HTR-8/SVneo (cell line): ENCODE results near the gene KCNMB3.
"Not testable (repeated sequence)": the region's sequence is repeated elsewhere in the genome, so short reads cannot be mapped to it uniquely, and the experiment has no call there.

Experiments
- DNase-seq: peaks from one replicate; pipeline ENCODE4 v3.0.0; 2011; ENCODE audit warnings: low spot score, mixed read lengths; ENCODE audit not compliant: insufficient read length
- FAIRE-seq: peaks from 2 replicates; lab custom pipeline; 2011; peaks lifted over from hg19 to GRCh38; lab: Jason Lieb, UNC

The KCNMB3 gene

DNA sequence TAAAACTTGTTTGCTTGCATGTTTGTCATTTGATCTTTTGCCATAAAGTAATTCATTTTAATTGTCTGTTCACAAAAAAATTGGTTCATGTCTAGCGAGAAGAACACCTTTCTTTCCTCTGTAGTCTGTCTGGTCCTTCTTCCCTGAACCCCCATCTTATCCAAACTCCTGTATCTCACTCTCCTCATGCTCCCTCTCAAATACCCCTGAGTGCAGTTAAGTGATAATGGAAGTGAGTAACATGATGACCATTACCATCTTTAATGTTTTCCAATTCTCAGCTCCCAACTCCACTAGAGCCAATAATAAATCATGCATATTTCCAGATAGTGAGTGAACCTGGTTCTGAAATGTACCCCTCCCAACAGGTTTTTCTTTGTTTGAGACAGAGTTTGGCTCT lies 14.2 kb upstream of the KCNMB3 start:
- FAIRE-seq (no peak), DNase-seq (no peak)

GRCh38 chr3:179264449-179264848 lies 13.5 kb upstream of the KCNMB3 start:
- no peak for DNase-seq
- FAIRE-seq = no peak

GRCh38 chr3:179263134-179263533 lies 12.2 kb upstream of the KCNMB3 start:
- FAIRE-seq = no peak
- no peak for DNase-seq

GRCh38 chr3:179260949-179261765 lies 10.2 kb upstream of the KCNMB3 start:
- DNase-seq (peak; percentile 83), FAIRE-seq (no peak)

DNA sequence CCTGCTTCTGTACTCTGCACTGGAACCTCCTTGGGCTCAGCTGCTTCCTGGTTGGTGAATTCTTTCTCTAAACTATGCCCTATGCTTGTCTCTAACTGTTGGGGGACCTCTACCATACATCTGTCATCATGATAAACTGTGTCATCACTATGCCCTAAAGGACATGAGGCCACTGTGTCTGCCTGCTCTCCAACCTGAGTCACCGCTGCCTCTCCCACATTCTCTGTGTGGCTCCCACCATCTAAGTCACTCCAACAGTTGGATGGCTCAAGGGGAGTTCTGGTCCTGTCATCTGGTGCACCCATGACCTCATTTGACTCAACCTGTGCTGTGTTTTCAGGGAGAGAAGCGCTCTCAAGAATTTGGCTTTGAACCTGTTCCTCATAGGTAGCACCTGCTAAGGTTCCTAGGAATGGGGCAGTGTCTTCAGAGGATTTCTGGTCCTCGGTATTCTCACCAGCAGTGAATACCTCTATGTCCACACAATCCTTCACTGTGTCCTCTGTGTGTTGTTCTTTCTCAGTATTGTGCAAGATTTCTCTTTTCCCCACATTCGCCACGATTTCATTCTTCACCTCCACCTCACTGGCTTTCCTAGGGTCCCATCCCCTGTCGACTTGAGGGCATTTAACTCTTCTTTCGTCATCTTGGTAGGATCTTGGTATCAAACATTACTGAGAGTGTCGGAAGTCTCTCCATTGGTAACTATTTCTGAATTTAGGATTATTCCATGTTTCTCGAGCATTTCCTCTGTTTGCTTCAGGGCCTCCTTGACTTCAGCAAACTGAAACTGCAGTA lies 9.2 kb upstream of the KCNMB3 start:
- FAIRE-seq, DNase-seq: not testable (repeated sequence)

DNA sequence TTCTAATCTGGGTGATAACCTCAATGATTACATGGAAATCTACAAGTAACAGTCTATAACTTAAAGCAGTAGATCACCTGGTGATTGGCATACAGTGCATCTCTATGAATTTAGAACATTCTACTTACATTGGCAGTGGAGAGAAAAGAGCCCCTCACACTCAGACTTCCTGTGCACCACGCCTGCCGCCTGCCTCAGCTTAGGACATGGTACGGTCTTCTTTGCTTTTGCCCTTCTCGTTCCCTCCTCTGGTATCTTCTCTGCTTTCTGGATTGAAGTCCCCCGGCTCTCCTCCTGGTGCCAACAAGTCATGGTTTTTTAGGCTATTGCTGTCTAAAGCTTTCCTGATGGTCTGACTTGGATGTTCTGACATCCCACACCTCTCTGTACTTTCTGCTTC lies 7.9 kb upstream of the KCNMB3 start:
- FAIRE-seq (no peak), DNase-seq (no peak)

DNA sequence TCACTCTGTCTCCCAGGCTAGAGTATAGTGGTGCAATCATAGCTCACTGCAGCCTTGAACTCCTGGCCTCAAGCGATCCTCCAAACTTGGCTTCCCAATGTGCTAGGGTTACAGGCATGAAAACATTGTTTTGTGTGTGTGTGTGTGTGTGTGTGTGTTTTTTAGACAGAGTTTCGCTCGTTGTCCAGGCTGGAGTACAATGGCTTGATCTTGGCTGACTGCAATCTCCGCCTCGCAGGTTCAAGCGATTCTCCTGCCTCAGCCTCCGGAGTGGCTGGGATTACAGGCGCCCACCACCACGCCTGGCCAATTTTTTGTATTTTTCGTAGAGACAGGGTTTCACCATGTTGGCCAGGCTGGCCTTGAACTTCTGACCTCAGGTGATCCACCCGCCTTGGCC lies 6.8 kb upstream of the KCNMB3 start:
- FAIRE-seq, DNase-seq: not testable (repeated sequence)

- no peak for FAIRE-seq
Observed at GRCh38 chr3:179256813-179257212, 5.9 kb upstream of the KCNMB3 start.

DNA sequence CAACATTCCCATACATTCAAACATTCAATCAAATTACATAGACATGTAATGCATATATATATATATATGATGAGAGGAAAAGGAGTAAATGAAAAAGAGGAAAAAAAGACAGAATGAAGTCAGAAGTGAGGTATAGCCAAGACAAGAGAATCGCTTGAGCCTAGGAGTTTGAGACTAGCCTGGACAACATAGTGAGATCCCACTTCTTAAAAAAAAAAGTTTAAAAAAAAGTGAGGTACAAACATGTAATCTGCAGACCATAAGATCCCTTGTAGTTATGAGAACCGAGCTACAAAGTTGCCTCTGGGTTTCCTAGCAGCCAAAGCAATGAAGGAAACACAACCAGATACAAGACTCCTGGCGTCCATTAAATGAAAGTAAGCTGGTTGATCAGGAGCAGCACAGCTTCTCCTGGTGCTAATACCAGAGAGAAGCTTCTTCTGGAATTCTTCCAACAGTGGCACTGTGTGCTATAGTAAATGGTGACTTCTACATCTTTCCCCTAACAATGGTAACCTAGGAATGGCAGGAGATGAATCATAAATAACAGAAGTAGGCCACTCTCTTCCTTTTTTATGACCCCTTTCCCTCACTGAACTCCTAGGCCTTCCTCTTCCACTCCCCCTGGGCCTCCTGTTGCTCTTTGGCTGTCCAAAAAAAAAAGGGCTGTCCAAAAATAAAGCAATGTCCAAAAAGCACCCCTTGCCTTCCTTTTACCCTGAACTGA lies 3.5 kb downstream of the KCNMB3 start:
- no peak for FAIRE-seq
- DNase-seq = no peak

More at GRCh38 chr3:179256813-179257212, 5.9 kb upstream of the KCNMB3 start:
- no peak for DNase-seq

GRCh38 chr3:179244878-179245277 lies 6.0 kb downstream of the KCNMB3 start:
- no peak for DNase-seq
- FAIRE-seq = no peak

DNA sequence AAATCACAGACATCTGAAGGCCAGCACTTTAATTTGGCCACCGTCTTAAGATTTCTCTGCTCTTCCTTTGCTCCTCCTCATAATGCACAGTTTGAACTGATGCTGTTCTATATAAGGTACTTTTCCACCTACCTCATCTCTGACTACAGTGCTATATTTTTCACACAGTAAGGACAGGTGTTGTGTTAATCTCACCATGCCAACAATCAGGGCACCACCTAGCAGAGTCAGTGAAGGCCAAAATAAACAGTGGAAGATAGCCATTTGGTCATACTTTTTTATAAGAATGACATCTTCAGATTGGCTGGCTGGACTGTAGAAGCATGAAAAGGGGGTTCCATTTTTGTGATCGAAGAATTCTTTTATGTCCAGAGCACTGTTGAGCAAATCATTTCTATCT lies 8.1 kb downstream of the KCNMB3 start:
- peak; percentile 23 for FAIRE-seq
- DNase-seq = not testable (repeated sequence)

DNA sequence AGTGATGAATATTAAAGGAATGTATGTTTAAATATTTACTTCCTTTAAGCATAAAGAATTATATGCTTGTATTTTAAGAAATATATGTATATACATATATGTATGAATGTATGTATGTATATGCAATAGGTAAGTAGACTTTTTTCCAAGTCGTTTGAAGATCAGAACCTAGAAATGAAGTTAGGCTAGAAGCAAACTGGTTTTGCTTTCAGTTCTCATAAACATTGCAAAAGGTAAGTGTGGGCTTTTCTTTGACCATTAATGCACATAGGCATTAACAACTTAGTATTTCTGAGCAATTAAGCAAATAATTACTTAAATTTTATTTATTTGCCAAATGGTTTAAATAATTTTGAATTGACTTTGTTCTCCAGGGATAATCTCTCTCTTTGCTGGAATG lies 10.6 kb downstream of the KCNMB3 start:
- FAIRE-seq, DNase-seq: not testable (repeated sequence)

GRCh38 chr3:179236669-179237301 lies 14.1 kb downstream of the KCNMB3 start:
- FAIRE-seq = no peak
- no peak for DNase-seq

GRCh38 chr3:179234199-179234598 lies 16.7 kb downstream of the KCNMB3 start:
- FAIRE-seq = no peak

GRCh38 chr3:179233043-179233442 lies 17.9 kb downstream of the KCNMB3 start:
- no peak for DNase-seq
- no peak for FAIRE-seq

More at GRCh38 chr3:179234199-179234598, 16.7 kb downstream of the KCNMB3 start:
- DNase-seq = no peak

- FAIRE-seq (no peak), DNase-seq (no peak)
Observed at GRCh38 chr3:179229177-179229576, 21.7 kb downstream of the KCNMB3 start.

- FAIRE-seq (no peak), DNase-seq (no peak)
Observed at GRCh38 chr3:179227349-179227748, 23.6 kb downstream of the KCNMB3 start.

GRCh38 chr3:179224584-179224983 lies 26.3 kb downstream of the KCNMB3 start:
- no peak for DNase-seq
- FAIRE-seq = no peak

DNA sequence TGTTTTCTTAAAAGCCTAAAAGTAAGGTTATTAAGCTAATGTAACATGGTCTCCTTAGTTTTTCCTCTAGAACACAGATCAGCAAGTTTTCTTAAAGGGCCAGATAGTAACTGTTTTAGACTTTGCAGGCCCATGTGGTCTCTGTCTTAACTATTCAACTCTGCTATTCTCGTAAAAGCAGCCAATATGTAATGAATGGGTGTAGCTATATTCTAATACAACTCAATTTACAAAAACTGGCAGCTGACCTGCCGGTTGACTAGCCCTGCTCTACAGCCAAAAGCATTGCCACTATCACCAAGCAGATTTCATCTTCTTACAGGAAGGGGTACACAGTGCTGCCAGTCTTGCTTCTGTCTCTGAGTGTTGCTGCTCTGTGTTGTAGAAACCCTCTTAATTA lies 27.4 kb downstream of the KCNMB3 start:
- DNase-seq = no peak
- FAIRE-seq = no peak

GRCh38 chr3:179218213-179218612 lies 32.7 kb downstream of the KCNMB3 start:
- FAIRE-seq, DNase-seq: not testable (repeated sequence)
